Left cardiac atrium (tissue), 4 donors: ENCODE results near the gene PLIN4. TPM values are rescaled to one million over a fixed set of nuclear protein-coding genes. Genes with fewer than 3 reads are reported as not detected.
A peak's percentile ranks its signal among the peaks of the same experiment; 100 is the strongest.
"Not testable (repeated sequence)": the region's sequence is repeated elsewhere in the genome, so short reads cannot be mapped to it uniquely, and the experiment has no call there.

Experiments
- ATAC-seq, 2 donors: fragments of 200-7000 bp; cut with Tn5 transposase; one replicate each; pipeline ENCODE4 v1.9.1; 2020; ENCODE audit warnings: mild to moderate bottlenecking in 2 of 2, moderate library complexity in 2 of 2
- DNase-seq: peaks from one replicate; pipeline ENCODE4 v3.0.0-alpha.2; 2020
- intact Hi-C, 2 donors: fragments of 100-400 bp; cut with DNase I; formaldehyde crosslinking; loops; one replicate each; pipeline versions ENCODE4 v1.14.1 to v1.15.1; 2022 to 2023
- total RNA-seq, 2 donors: library from RNA; stranded (reverse); fragmentation: NEBNext Ultra II Directional; extraction: Animal tissue kit (Norgen Biotek cat#: 25700); gene quantifications; one replicate each; pipeline ENCODE4 v1.2.1, GENCODE V29; 2021
- donor health status: DM: no; HTN: yes; CAD: no.
- donor health status: DM: no; HTN: yes; CAD: no; lungs with severe emphysema.
- donor health status: DM: yes; HTN: yes; CAD: no.
- donor health status: Dilated cardiomyopathy.

Gene PLIN4
- total RNA-seq, 2 donors from 2014 or later: 331 to 357 TPM

GRCh38 chr19:4552525-4552819 lies 34.2 kb upstream of the PLIN4 start:
- intact Hi-C loops: no loop called here
- DNase-seq: no peak
- ATAC-seq: no peak

GRCh38 chr19:4550479-4551050 lies 32.3 kb upstream of the PLIN4 start:
- intact Hi-C loops: no loop called here
- ATAC-seq: no peak
- DNase-seq: no peak

- intact Hi-C loops: no loop called here
- no peak for ATAC-seq
- DNase-seq: no peak
These were observed 31.7 kb upstream of the PLIN4 start for GRCh38 chr19:4550018-4550417.

GRCh38 chr19:4548238-4548584 lies 29.9 kb upstream of the PLIN4 start:
- DNase-seq: no peak
- intact Hi-C loops: no loop called here
- ATAC-seq: no peak

GRCh38 chr19:4547303-4548237 lies 29.3 kb upstream of the PLIN4 start:
- DNase-seq (peak; percentile 44), ATAC-seq (peak in 1 of 2 donors; percentile 39)
- intact Hi-C loops: no loop called here

- DNase-seq (no peak), ATAC-seq (no peak)
- intact Hi-C loops: no loop called here
These were observed 25.8 kb upstream of the PLIN4 start for GRCh38 chr19:4543842-4544647.

- intact Hi-C loops: no loop called here
- ATAC-seq: no peak
- peak; percentile 25 for DNase-seq
These were observed 24.9 kb upstream of the PLIN4 start for GRCh38 chr19:4542896-4543841.

- ATAC-seq, DNase-seq, intact Hi-C loops: not testable (repeated sequence)
These were observed 23.5 kb upstream of the PLIN4 start for GRCh38 chr19:4541806-4542145.

GRCh38 chr19:4541114-4541805 lies 23.0 kb upstream of the PLIN4 start:
- ATAC-seq (no peak), DNase-seq (no peak)
- intact Hi-C loops: no loop called here

GRCh38 chr19:4539693-4540581 lies 21.7 kb upstream of the PLIN4 start, which contains the start of gene LRG1:
LRG1 (minus strand) TSS chr19:4540036; CDS start chr19:4540013, 23 bp downstream.
- ATAC-seq (peak in 1 of 2 donors; percentile 52), DNase-seq (peak; percentile 35)
- intact Hi-C loops: no loop called here

- no peak for DNase-seq
- ATAC-seq: no peak
- intact Hi-C loops: no loop called here
These were observed 20.9 kb upstream of the PLIN4 start for GRCh38 chr19:4539169-4539692.

- DNase-seq (no peak), ATAC-seq (no peak)
- intact Hi-C loops: no loop called here
These were observed 20.3 kb upstream of the PLIN4 start for GRCh38 chr19:4538601-4538954.

- DNase-seq (no peak), ATAC-seq (no peak)
- intact Hi-C loops: no loop called here
These were observed 19.8 kb upstream of the PLIN4 start for GRCh38 chr19:4537953-4538600.

GRCh38 chr19:4536798-4537197 lies 18.5 kb upstream of the PLIN4 start:
- intact Hi-C loops: no loop called here
- DNase-seq: no peak
- no peak for ATAC-seq

GRCh38 chr19:4534836-4535658 lies 16.8 kb upstream of the PLIN4 start, which contains the start of gene PLIN5:
PLIN5 (minus strand) TSS chr19:4535224; CDS start chr19:4534074, 1,150 bp downstream.
- ATAC-seq: peak; percentile 85 to 94
- intact Hi-C loops: no loop called here
- DNase-seq: peak; percentile 86

GRCh38 chr19:4533835-4534424 lies 15.6 kb upstream of the PLIN4 start:
- intact Hi-C loops: no loop called here
- no peak for ATAC-seq
- DNase-seq: no peak
